HEK293 (cell line): ENCODE results near the gene PKIG.
A peak's percentile ranks its signal among the peaks of the same experiment; 100 is the strongest.

Source experiments
- CTCF ChIA-PET: fragments of 350-600 bp; formaldehyde crosslinking; extraction: SDS; loops from one replicate; lab custom pipeline; 2021; ENCODE audit warnings: antibody characterized with exemption; lab: Yijun Ruan, JAX
- POLR2A ChIA-PET: fragments of 300-600 bp; formaldehyde crosslinking; extraction: SDS; loops from one replicate; lab custom pipeline; 2020; ENCODE audit warnings: antibody characterized with exemption, inconsistent platforms; lab: Yijun Ruan, JAX
- H3K27ac ChIP-seq: fragments of 200-500 bp; sonication (Bioruptor generic); 2 replicates; pipeline ENCODE4 v1.5.1; 2014; ENCODE audit warnings: low read depth, low read length, control low read depth, inconsistent platforms; ENCODE audit errors: extremely low read depth
- H3K36me3 ChIP-seq, 2 experiments: fragments of 200-500 bp in 1 of 2; sonication (Bioruptor generic) in 1 of 2; 1 replicate in 1 of 2; 2 replicates in 1 of 2; pipeline ENCODE4 v1.5.1; 2014 to 2017; ENCODE audit warnings: inconsistent platforms in 2 of 2, low read length in 2 of 2; ENCODE audit not compliant: control insufficient read depth in 2 of 2, insufficient read depth in 1 of 2
- H3K4me1 ChIP-seq: fragments of 200-500 bp; sonication (Bioruptor generic); 2 replicates; pipeline ENCODE4 v1.5.1; 2014; ENCODE audit warnings: mild to moderate bottlenecking, low read length, inconsistent platforms; ENCODE audit not compliant: control insufficient read depth, insufficient read depth
- H3K4me3 ChIP-seq: 2 replicates; pipeline ENCODE4 v1.5.1; 2011; ENCODE audit warnings: low read depth, mild to moderate bottlenecking, control low read depth, low read length, moderate library complexity
- H3K9me3 ChIP-seq: fragments of 200-500 bp; sonication (Bioruptor generic); 2 replicates; pipeline ENCODE4 v1.5.1; 2014; ENCODE audit warnings: low read depth, low read length, inconsistent platforms; ENCODE audit not compliant: control insufficient read depth, insufficient read depth
- KLF10 ChIP-seq: fragments of 450-650 bp; IDR thresholded peaks from 2 replicates; pipeline ENCODE4 v1.5.1; 2018; ENCODE audit warnings: missing biosample characterization, mild to moderate bottlenecking, missing genetic modification characterization
- KLF8 ChIP-seq: fragments of 450-650 bp; formaldehyde crosslinking; IDR thresholded peaks from 2 replicates; pipeline ENCODE4 v1.5.1; 2016; ENCODE audit warnings: missing biosample characterization, missing genetic modification characterization
- REPIN1 ChIP-seq: fragments of 450-650 bp; formaldehyde crosslinking; IDR thresholded peaks from 2 replicates; pipeline ENCODE4 v1.5.1; 2017; ENCODE audit warnings: missing biosample characterization, missing genetic modification characterization, low read depth
- SP3 ChIP-seq: fragments of 450-650 bp; formaldehyde crosslinking; IDR thresholded peaks from 2 replicates; pipeline ENCODE4 v1.5.1; 2016; ENCODE audit warnings: missing biosample characterization, missing genetic modification characterization
- ZEB2 ChIP-seq: fragments of 450-650 bp; formaldehyde crosslinking; IDR thresholded peaks from 2 replicates; pipeline ENCODE4 v1.5.1; 2016; ENCODE audit warnings: missing biosample characterization, missing genetic modification characterization
- ZFP41 ChIP-seq: fragments of 450-650 bp; formaldehyde crosslinking; IDR thresholded peaks from 2 replicates; pipeline ENCODE4 v1.5.1; 2016; ENCODE audit warnings: missing biosample characterization, missing genetic modification characterization, borderline replicate concordance
- ZIC2 ChIP-seq: fragments of 450-650 bp; formaldehyde crosslinking; IDR thresholded peaks from 2 replicates; pipeline ENCODE4 v1.5.1; 2016; ENCODE audit warnings: missing biosample characterization, missing genetic modification characterization
- ZNF132 ChIP-seq: fragments of 450-650 bp; formaldehyde crosslinking; IDR thresholded peaks from 2 replicates; pipeline ENCODE4 v1.5.1; 2017; ENCODE audit warnings: missing biosample characterization, missing genetic modification characterization, borderline replicate concordance
- ZNF169 ChIP-seq: fragments of 450-650 bp; formaldehyde crosslinking; IDR thresholded peaks from 2 replicates; pipeline ENCODE4 v1.5.1; 2016; ENCODE audit warnings: missing biosample characterization, missing genetic modification characterization
- ZNF37A ChIP-seq: fragments of 450-650 bp; IDR thresholded peaks from 2 replicates; pipeline ENCODE4 v1.5.1; 2018; ENCODE audit warnings: missing biosample characterization, missing genetic modification characterization
- ZNF391 ChIP-seq: fragments of 450-650 bp; formaldehyde crosslinking; IDR thresholded peaks from 2 replicates; pipeline ENCODE4 v1.5.1; 2016; ENCODE audit warnings: low read depth, missing biosample characterization, missing genetic modification characterization, borderline replicate concordance
- ZNF423 ChIP-seq: fragments of 450-650 bp; formaldehyde crosslinking; IDR thresholded peaks from 2 replicates; pipeline ENCODE4 v1.5.1; 2016; ENCODE audit warnings: missing biosample characterization, missing genetic modification characterization
- ZNF510 ChIP-seq: fragments of 450-650 bp; formaldehyde crosslinking; IDR thresholded peaks from 2 replicates; pipeline ENCODE4 v1.5.1; 2018; ENCODE audit warnings: mild to moderate bottlenecking, missing genetic modification characterization, missing biosample characterization; ENCODE audit not compliant: insufficient replicate concordance
- ZNF560 ChIP-seq: fragments of 450-650 bp; formaldehyde crosslinking; IDR thresholded peaks from 2 replicates; pipeline ENCODE4 v1.5.1; 2017; ENCODE audit warnings: missing biosample characterization, missing genetic modification characterization, borderline replicate concordance
- ZNF664 ChIP-seq: fragments of 450-650 bp; formaldehyde crosslinking; IDR thresholded peaks from 2 replicates; pipeline ENCODE4 v1.5.1; 2016; ENCODE audit warnings: missing biosample characterization, missing genetic modification characterization
- ZNF791 ChIP-seq: fragments of 450-650 bp; formaldehyde crosslinking; IDR thresholded peaks from 2 replicates; pipeline ENCODE4 v1.5.1; 2016; ENCODE audit warnings: missing biosample characterization, missing genetic modification characterization
- ZNF843 ChIP-seq: fragments of 450-650 bp; formaldehyde crosslinking; IDR thresholded peaks from 2 replicates; pipeline ENCODE4 v1.5.1; 2016; ENCODE audit warnings: missing biosample characterization, missing genetic modification characterization
- ZSCAN18 ChIP-seq: fragments of 450-650 bp; formaldehyde crosslinking; IDR thresholded peaks from 2 replicates; pipeline ENCODE4 v1.5.1; 2016; ENCODE audit warnings: missing biosample characterization, missing genetic modification characterization
- TF ChIP-seq, protein P1 (sequence below): IDR thresholded peaks from 2 replicates; pipeline ENCODE4 v1.6.1; 2011; ENCODE audit warnings: mild to moderate bottlenecking, low read depth, low read length, borderline replicate concordance
- TF ChIP-seq, protein P2 (sequence below): fragments of 450-650 bp; formaldehyde crosslinking; conservative IDR thresholded peaks from 2 replicates; pipeline ENCODE4 v1.5.1; 2016; ENCODE audit warnings: low read depth, missing biosample characterization, missing genetic modification characterization
- TF ChIP-seq, protein P3 (sequence below): fragments of 450-650 bp; formaldehyde crosslinking; IDR thresholded peaks from 2 replicates; pipeline ENCODE4 v1.5.1; 2016; ENCODE audit warnings: missing biosample characterization, missing genetic modification characterization
- TF ChIP-seq, protein P4 (sequence below): fragments of 450-650 bp; formaldehyde crosslinking; IDR thresholded peaks from 2 replicates; pipeline ENCODE4 v1.5.1; 2016; ENCODE audit warnings: missing biosample characterization, missing genetic modification characterization

PKIG gene

GRCh38 chr20:44552050-44552449 is 30.3 kb upstream of the PKIG start:
- Histone ChIP-seq H3K4me1 (peaks cover 25% of the 10 kb centered on the region), H3K27ac (peak overlapping the region; percentile 61; the same call in 1 of the 2 replicates), H3K36me3 (no peaks in the 10 kb centered on the region), H3K9me3 (no peaks in the 10 kb centered on the region), H3K4me3 (no peak overlapping the region)
- ChIA-PET CTCF (interaction anchor here (0.8 to 1.3 kb wide), 2 partner anchors 58 to 77 kb away, joined by 3 read pairs; partner anchors contain the start of gene TTPAL), POLR2A (no interaction called here)
- TF ChIP-seq ZSCAN18, result no peak
- TF ChIP-seq ZFP41 (tag by site-specific recombination), result no peak
- no peak for TF ChIP-seq ZNF510
- no peak for TF ChIP-seq REPIN1 (tag by site-specific recombination)

GRCh38 chr20:44552568-44552949 is 29.8 kb upstream of the PKIG start:
- Histone ChIP-seq H3K9me3 (no peaks in the 10 kb centered on the region), H3K27ac (peak overlapping the region; percentile 61), H3K36me3 (no peaks in the 10 kb centered on the region), H3K4me1 (peaks cover 25% of the 10 kb centered on the region), H3K4me3 (no peak overlapping the region)
- POLR2A ChIA-PET, result no interaction called here
- CTCF ChIA-PET, result no interaction called here
- TF ChIP-seq ZNF843, result no peak
- TF ChIP-seq, protein P1, sequence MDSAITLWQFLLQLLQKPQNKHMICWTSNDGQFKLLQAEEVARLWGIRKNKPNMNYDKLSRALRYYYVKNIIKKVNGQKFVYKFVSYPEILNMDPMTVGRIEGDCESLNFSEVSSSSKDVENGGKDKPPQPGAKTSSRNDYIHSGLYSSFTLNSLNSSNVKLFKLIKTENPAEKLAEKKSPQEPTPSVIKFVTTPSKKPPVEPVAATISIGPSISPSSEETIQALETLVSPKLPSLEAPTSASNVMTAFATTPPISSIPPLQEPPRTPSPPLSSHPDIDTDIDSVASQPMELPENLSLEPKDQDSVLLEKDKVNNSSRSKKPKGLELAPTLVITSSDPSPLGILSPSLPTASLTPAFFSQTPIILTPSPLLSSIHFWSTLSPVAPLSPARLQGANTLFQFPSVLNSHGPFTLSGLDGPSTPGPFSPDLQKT, result no peak
- TF ChIP-seq ZIC2 (tag by site-specific recombination), result no peak
- no peak for TF ChIP-seq ZEB2 (tag by site-specific recombination)
- no peak for TF ChIP-seq ZNF423 (tag by site-specific recombination)
- TF ChIP-seq ZNF560 (tag by site-specific recombination), result no peak
- TF ChIP-seq, protein P2, sequence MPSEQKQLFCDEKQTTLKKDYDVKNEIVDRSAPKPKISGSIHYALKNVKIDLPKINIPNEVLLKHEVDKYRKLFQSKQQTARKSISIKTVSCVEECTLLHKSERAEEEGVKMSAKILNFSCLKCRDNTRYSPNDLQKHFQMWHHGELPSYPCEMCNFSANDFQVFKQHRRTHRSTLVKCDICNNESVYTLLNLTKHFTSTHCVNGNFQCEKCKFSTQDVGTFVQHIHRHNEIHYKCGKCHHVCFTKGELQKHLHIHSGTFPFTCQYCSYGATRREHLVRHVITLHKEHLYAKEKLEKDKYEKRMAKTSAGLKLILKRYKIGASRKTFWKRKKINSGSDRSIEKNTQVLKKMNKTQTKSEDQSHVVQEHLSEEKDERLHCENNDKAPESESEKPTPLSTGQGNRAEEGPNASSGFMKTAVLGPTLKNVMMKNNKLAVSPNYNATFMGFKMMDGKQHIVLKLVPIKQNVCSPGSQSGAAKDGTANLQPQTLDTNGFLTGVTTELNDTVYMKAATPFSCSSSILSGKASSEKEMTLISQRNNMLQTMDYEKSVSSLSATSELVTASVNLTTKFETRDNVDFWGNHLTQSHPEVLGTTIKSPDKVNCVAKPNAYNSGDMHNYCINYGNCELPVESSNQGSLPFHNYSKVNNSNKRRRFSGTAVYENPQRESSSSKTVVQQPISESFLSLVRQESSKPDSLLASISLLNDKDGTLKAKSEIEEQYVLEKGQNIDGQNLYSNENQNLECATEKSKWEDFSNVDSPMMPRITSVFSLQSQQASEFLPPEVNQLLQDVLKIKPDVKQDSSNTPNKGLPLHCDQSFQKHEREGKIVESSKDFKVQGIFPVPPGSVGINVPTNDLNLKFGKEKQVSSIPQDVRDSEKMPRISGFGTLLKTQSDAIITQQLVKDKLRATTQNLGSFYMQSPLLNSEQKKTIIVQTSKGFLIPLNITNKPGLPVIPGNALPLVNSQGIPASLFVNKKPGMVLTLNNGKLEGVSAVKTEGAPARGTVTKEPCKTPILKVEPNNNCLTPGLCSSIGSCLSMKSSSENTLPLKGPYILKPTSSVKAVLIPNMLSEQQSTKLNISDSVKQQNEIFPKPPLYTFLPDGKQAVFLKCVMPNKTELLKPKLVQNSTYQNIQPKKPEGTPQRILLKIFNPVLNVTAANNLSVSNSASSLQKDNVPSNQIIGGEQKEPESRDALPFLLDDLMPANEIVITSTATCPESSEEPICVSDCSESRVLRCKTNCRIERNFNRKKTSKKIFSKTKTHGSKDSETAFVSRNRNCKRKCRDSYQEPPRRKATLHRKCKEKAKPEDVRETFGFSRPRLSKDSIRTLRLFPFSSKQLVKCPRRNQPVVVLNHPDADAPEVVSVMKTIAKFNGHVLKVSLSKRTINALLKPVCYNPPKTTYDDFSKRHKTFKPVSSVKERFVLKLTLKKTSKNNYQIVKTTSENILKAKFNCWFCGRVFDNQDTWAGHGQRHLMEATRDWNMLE (tag by site-specific recombination), result no peak
- TF ChIP-seq SP3, result no peak
- no peak for TF ChIP-seq ZNF132 (tag by site-specific recombination)
- no peak for TF ChIP-seq ZNF37A
- TF ChIP-seq KLF10, result no peak
- TF ChIP-seq KLF8 (tag by site-specific recombination), result no peak
- no peak for TF ChIP-seq ZNF169 (tag by site-specific recombination)
- TF ChIP-seq, protein P3, sequence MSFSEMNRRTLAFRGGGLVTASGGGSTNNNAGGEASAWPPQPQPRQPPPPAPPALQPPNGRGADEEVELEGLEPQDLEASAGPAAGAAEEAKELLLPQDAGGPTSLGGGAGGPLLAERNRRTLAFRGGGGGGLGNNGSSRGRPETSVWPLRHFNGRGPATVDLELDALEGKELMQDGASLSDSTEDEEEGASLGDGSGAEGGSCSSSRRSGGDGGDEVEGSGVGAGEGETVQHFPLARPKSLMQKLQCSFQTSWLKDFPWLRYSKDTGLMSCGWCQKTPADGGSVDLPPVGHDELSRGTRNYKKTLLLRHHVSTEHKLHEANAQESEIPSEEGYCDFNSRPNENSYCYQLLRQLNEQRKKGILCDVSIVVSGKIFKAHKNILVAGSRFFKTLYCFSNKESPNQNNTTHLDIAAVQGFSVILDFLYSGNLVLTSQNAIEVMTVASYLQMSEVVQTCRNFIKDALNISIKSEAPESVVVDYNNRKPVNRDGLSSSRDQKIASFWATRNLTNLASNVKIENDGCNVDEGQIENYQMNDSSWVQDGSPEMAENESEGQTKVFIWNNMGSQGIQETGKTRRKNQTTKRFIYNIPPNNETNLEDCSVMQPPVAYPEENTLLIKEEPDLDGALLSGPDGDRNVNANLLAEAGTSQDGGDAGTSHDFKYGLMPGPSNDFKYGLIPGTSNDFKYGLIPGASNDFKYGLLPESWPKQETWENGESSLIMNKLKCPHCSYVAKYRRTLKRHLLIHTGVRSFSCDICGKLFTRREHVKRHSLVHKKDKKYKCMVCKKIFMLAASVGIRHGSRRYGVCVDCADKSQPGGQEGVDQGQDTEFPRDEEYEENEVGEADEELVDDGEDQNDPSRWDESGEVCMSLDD, result no peak
- peak; percentile 56 for TF ChIP-seq ZNF664 (tag by site-specific recombination)
- no peak for TF ChIP-seq ZNF791 (tag by site-specific recombination)
- TF ChIP-seq, protein P4, sequence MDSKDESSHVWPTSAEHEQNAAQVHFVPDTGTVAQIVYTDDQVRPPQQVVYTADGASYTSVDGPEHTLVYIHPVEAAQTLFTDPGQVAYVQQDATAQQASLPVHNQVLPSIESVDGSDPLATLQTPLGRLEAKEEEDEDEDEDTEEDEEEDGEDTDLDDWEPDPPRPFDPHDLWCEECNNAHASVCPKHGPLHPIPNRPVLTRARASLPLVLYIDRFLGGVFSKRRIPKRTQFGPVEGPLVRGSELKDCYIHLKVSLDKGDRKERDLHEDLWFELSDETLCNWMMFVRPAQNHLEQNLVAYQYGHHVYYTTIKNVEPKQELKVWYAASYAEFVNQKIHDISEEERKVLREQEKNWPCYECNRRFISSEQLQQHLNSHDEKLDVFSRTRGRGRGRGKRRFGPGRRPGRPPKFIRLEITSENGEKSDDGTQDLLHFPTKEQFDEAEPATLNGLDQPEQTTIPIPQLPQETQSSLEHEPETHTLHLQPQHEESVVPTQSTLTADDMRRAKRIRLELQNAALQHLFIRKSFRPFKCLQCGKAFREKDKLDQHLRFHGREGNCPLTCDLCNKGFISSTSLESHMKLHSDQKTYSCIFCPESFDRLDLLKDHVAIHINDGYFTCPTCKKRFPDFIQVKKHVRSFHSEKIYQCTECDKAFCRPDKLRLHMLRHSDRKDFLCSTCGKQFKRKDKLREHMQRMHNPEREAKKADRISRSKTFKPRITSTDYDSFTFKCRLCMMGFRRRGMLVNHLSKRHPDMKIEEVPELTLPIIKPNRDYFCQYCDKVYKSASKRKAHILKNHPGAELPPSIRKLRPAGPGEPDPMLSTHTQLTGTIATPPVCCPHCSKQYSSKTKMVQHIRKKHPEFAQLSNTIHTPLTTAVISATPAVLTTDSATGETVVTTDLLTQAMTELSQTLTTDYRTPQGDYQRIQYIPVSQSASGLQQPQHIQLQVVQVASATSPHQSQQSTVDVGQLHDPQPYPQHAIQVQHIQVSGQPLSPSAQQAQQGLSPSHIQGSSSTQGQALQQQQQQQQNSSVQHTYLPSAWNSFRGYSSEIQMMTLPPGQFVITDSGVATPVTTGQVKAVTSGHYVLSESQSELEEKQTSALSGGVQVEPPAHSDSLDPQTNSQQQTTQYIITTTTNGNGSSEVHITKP (tag by site-specific recombination), result no peak
- no peak for TF ChIP-seq ZNF391 (tag by site-specific recombination)
